NCI-H774 (cell line): ENCODE measurements around the gene KLK1.

Experiments
- DNase-seq: peaks from one replicate; lab custom pipeline; 2025; lab: John Stamatoyannopoulos, UW

KLK1 gene

DNA sequence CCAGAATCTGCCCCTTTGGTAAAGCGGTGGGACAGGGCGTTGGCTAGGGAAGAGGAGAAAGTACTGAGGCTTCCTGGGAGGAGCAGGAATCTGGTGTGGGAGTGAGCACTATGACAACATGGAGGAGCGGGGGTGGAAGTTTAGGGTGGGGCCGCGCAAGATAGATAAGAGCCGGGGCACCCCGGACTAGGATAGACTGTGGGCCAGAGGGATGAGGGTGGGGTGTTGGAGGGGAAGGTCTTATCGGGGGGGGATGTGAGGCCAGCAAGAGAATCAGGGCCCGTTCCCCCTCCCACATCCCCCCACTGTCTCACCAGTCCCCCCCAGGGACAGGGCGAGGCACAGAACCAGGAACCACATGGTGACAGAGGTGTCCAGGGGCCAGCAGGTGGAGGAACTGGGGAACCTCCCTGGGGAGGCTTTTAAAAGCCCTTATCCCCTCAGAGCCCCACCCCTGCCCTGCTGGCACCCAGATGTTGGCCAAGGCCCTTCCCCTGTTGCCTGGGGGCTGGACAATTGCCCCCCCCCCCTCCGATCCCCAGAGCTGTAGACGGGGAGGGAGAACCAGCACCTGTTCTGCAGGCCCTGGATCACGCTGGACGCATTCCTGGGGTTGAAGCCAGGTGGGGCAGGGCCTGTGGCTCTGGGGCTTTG lies at the start of gene KLK1:
Gene KLK1 (minus strand): TSS at position 399 of the 654 bp plus-strand sequence. CDS start 39 bp downstream, at position 360.
- DNase-seq: no peak

DNA sequence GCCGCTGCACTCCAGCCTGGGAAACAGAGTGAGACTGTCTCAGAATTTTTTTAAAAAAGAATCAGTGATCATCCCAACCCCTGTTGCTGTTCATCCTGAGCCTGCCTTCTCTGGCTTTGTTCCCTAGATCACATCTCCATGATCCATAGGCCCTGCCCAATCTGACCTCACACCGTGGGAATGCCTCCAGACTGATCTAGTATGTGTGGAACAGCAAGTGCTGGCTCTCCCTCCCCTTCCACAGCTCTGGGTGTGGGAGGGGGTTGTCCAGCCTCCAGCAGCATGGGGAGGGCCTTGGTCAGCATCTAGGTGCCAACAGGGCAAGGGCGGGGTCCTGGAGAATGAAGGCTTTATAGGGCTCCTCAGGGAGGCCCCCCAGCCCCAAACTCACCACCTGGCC lies 49.5 kb upstream of the KLK1 start, which contains the start of gene KLK2:
Gene KLK2 (plus strand): TSS at position 384 of the 400 bp plus-strand sequence. CDS start 35 bp downstream, outside the sequence.
- DNase-seq: no peak

DNA sequence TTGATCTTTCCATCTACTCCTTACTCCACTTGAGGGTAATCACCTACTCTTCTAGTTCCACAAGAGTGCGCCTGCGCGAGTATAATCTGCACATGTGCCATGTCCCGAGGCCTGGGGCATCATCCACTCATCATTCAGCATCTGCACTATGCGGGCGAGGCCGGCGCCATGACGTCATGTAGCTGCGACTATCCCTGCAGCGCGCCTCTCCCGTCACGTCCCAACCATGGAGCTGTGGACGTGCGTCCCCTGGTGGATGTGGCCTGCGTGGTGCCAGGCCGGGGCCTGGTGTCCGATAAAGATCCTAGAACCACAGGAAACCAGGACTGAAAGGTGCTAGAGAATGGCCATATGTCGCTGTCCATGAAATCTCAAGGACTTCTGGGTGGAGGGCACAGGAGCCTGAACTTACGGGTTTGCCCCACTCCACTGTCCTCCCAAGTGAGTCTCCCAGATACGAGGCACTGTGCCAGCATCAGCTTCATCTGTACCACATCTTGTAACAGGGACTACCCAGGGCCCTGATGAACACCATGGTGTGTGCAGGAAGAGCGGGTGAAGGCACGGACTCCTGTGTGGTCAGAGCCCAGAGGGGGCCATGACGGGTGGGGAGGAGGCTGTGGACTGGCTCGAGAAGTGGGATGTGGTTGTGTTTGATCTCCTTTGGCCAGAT lies 47.0 kb upstream of the KLK1 start:
- peak; percentile 11 for DNase-seq

DNA sequence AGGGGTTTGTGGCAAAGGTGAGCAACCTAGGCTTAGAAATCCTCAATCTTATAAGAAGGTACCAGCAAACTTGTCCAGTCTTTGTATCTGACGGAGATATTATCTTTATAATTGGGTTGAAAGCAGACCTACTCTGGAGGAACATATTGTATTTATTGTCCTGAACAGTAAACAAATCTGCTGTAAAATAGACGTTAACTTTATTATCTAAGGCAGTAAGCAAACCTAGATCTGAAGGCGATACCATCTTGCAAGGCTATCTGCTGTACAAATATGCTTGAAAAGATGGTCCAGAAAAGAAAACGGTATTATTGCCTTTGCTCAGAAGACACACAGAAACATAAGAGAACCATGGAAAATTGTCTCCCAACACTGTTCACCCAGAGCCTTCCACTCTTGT lies 45.9 kb upstream of the KLK1 start:
- no peak for DNase-seq

DNA sequence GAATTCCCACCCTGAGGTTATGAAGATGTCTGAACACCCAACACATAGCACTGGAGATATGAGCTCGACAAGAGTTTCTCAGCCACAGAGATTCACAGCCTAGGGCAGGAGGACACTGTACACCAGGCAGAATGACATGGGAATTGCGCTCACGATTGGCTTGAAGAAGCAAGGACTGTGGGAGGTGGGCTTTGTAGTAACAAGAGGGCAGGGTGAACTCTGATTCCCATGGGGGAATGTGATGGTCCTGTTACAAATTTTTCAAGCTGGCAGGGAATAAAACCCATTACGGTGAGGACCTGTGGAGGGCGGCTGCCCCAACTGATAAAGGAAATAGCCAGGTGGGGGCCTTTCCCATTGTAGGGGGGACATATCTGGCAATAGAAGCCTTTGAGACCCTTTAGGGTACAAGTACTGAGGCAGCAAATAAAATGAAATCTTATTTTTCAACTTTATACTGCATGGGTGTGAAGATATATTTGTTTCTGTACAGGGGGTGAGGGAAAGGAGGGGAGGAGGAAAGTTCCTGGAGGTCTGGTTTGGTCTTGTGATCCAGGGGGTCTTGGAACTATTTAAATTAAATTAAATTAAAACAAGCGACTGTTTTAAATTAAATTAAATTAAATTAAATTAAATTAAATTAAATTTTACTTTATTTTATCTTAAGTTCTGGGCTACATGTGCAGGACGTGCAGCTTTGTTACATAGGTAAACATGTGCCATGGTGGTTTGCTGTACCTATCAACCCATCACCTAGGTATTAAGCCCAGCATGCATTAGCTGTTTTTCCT lies 38.1 kb upstream of the KLK1 start:
- DNase-seq: no peak

DNA sequence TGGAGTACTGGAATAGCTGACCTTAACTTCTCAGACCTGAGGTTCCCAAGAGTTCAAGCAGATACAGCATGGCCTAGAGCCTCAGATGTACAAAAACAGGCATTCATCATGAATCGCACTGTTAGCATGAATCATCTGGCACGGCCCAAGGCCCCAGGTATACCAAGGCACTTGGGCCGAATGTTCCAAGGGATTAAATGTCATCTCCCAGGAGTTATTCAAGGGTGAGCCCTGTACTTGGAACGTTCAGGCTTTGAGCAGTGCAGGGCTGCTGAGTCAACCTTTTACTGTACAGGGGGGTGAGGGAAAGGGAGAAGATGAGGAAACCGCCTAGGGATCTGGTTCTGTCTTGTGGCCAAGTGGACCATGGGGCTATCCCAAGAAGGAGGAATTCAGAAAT lies 37.4 kb upstream of the KLK1 start:
- DNase-seq: no peak

DNA sequence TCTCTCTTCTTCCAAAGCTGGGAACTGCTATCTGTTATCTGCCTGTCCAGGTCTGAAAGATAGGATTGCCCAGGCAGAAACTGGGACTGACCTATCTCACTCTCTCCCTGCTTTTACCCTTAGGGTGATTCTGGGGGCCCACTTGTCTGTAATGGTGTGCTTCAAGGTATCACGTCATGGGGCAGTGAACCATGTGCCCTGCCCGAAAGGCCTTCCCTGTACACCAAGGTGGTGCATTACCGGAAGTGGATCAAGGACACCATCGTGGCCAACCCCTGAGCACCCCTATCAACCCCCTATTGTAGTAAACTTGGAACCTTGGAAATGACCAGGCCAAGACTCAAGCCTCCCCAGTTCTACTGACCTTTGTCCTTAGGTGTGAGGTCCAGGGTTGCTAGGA lies 36.3 kb upstream of the KLK1 start:
- DNase-seq: no peak

DNA sequence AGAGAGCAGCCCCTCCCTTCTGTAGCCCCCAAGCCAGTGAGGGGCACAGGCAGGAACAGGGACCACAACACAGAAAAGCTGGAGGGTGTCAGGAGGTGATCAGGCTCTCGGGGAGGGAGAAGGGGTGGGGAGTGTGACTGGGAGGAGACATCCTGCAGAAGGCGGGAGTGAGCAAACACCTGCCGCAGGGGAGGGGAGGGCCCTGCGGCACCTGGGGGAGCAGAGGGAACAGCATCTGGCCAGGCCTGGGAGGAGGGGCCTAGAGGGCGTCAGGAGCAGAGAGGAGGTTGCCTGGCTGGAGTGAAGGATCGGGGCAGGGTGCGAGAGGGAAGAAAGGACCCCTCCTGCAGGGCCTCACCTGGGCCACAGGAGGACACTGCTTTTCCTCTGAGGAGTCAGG lies 35.3 kb upstream of the KLK1 start:
- DNase-seq: peak; percentile 77

DNA sequence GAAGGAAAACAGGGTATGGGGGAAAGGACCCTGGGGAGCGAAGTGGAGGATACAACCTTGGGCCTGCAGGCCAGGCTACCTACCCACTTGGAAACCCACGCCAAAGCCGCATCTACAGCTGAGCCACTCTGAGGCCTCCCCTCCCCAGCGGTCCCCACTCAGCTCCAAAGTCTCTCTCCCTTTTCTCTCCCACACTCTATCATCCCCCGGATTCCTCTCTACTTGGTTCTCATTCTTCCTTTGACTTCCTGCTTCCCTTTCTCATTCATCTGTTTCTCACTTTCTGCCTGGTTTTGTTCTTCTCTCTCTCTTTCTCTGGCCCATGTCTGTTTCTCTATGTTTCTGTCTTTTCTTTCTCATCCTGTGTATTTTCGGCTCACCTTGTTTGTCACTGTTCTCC lies 33.8 kb upstream of the KLK1 start:
- no peak for DNase-seq

DNA sequence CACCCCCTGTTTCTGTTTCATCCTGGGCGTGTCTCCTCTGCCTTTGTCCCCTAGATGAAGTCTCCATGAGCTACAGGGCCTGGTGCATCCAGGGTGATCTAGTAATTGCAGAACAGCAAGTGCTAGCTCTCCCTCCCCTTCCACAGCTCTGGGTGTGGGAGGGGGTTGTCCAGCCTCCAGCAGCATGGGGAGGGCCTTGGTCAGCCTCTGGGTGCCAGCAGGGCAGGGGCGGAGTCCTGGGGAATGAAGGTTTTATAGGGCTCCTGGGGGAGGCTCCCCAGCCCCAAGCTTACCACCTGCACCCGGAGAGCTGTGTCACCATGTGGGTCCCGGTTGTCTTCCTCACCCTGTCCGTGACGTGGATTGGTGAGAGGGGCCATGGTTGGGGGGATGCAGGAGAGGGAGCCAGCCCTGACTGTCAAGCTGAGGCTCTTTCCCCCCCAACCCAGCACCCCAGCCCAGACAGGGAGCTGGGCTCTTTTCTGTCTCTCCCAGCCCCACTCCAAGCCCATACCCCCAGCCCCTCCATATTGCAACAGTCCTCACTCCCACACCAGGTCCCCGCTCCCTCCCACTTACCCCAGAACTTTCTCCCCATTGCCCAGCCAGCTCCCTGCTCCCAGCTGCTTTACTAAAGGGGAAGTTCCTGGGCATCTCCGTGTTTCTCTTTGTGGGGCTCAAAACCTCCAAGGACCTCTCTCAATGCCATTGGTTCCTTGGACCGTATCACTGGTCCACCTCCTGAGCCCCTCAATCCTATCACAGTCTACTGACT lies 31.2 kb upstream of the KLK1 start, which contains the start of gene KLK3:
Gene KLK3 (plus strand): TSS at position 280 of the 775 bp plus-strand sequence. CDS start 41 bp downstream, at position 321.
- DNase-seq: no peak

DNA sequence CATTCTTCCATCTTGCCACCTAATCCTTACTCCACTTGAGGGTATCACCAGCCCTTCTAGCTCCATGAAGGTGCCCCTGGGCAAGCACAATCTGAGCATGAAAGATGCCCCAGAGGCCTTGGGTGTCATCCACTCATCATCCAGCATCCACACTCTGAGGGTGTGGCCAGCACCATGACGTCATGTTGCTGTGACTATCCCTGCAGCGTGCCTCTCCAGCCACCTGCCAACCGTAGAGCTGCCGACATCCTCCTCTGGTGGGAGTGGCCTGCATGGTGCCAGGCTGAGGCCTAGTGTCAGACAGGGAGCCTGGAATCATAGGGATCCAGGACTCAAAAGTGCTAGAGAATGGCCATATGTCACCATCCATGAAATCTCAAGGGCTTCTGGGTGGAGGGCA lies 28.0 kb upstream of the KLK1 start:
- peak; percentile 2 for DNase-seq

DNA sequence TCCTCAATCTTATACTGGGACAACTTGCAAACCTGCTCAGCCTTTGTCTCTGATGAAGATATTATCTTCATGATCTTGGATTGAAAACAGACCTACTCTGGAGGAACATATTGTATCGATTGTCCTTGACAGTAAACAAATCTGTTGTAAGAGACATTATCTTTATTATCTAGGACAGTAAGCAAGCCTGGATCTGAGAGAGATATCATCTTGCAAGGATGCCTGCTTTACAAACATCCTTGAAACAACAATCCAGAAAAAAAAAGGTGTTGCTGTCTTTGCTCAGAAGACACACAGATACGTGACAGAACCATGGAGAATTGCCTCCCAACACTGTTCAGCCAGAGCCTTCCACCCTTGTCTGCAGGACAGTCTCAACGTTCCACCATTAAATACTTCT lies 27.2 kb upstream of the KLK1 start:
- DNase-seq: no peak

DNA sequence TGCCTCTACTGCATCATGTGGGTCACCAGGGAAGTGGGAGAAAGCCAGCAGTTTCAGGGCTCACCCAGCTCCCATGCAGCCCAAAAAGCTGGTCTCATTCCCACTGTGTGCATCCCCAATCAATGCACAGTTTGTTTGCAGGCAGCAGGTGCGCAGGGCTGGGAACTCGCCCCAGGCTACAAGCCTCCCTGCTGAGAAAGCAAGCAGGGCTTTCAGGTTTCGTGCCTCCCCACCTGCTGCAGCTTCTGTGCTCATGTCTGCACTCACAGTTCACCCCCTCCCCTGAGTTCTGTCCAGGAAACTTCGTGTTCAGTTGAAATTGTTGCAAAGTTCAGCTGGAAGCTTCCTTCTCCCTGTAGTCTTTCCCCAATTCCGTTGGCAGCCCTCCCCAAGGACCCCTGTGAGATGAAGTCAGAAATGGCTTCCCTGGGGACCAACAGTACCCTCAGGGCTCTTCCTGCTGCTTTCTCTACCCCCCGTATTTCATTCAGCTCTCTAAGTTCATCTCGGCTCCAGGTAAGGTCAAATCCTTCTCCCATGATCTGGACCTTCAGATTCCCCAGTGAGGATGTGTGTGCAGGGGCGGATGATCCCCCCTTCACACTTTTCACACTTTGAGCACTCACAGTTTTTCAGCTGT lies 20.8 kb upstream of the KLK1 start:
- peak; percentile 68 for DNase-seq

DNA sequence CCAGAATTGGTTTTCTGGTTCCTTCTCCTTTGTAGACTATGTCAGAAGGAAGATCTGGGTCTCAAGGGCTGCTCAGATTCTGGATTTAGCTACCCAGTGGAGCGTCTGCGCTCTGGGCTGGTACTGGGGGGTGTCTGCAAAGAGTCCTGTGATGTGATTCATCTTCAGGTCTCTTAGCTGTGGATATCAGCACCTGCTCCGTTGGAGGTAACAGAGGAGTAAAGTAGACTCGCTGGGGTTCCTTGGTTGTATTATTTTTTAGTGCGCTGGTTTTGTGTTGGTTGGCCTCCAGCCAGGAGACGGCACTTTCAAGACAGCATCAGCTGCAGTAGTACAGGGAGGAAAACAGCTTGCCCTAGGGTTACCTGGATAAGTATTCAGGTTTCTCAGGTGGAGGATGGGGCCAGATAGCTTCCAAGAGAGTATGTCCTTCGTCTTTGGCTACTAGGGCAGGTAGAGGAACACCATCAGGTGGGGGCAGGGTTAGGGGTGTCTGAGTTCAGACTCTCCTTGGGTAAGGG lies 20.2 kb upstream of the KLK1 start:
- DNase-seq: no peak

DNA sequence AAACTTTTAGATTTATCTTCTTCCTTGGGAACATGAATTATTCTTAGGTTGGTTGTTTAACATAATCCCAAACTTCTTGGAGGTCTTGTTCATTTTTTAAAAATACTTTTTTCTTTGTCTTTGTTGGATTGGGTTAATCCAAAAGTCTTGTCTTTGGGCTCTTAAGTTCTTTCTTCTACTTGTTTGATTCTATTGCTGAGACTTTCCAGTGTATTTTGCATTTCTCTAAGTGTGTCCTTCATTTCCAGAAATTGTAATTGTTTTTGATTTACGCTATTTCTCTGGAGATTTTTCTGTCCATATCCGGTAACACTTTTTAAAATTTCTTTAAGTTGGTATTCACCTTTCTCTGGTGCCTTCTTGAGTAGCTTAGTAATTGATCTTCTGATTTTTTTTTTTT lies 19.6 kb upstream of the KLK1 start:
- DNase-seq: no peak

DNA sequence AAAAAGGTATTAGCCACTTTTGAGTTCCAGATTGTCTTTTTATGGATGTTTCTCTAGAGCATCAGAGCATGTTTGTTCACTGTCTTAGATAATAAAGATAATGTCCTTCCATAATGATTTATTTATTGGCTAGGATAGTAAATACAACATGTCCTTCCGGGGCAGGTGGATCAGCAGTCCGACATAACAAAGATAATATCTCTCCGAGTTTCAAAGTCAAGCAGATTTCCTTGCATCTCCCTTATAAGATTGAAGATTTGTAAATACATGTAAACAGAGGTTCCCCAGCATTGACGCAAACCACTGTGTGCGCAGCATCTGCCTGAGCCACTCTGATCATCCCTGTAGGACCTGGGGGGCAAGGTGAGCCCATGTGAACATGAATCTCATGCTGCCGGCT lies 18.5 kb upstream of the KLK1 start:
- DNase-seq: no peak

DNA sequence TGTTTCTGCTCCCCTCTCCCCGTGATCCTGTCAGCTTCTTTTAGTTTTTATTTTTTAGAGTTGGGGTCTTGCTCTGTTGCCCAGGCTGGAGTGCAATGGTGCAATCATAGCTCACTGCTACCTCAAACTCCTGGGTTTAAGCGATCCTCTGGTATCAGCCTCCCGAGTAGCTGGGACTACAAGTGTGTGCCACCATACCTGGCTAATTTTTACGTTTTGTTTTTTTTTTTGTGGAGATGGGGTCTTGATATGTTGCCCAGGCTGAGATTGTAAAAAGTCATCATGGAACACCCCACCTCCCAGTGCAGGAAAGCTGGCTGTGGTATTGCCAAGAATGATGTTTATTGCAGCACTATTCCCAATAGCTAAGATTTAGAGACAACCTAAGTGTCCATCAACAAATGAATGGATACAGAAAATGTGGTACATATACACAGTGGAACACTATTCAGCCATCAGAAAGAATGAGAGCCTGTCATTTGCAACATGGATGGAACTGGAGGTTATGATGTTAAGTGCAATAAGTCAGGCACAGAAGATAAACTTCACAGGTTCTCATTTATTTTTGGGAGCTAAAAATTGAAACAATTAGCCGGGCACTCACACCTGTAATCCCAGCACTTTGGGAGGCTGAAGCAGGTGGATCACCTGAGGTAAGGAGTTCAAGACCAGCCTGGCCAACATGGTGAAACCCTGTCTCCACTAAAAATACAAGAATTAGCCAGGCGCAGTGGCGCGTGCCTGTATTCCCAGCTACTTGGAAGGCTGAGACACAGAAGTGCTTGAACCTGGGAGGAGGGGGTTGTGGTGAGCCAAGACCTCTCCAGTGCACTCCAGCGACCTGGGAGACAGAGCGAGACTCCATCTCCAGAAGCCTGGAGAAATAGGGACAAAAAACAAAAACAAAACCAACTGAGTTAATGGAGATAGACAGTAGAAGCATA lies 16.4 kb upstream of the KLK1 start:
- no peak for DNase-seq

DNA sequence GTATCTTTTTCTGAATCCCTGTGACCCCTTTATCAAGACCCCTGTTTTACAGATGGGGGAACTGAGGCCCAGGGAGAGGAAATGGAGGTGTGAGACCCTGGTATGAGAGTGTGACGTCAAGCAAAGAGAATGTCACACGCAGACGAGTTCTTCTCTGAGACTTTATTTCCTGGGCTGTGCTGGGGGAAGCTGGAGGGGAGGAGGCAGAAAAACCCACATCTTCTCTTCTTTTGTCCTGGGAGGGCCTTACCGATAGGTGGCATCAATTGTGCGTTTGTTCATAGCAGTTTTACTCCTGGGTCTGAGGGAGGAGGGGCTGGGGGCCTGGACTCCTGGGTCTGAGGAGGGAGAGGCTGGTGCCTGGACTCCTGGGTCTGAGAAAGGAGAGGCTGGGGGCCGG lies 14.7 kb upstream of the KLK1 start:
- no peak for DNase-seq

DNA sequence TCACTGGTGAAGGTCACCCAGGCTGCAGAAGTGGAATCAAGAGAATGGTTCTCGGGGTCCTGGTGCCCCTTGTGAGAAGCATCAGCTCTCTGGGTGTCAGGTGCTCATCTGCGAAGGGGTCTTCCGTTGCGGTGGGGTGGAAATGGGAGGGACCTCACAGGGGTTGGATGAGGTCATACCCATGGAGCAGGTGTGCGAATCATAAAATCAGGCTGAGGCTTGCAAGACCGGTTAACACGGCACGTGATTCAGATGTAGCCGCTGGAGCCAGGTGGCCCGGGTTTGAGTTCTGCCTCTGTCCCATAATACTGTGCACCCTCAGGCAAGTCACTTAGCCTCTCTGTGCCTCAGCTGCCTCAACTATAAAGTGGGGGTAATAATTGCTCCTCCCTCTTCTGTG lies 13.7 kb upstream of the KLK1 start:
- DNase-seq: peak; percentile 28

DNA sequence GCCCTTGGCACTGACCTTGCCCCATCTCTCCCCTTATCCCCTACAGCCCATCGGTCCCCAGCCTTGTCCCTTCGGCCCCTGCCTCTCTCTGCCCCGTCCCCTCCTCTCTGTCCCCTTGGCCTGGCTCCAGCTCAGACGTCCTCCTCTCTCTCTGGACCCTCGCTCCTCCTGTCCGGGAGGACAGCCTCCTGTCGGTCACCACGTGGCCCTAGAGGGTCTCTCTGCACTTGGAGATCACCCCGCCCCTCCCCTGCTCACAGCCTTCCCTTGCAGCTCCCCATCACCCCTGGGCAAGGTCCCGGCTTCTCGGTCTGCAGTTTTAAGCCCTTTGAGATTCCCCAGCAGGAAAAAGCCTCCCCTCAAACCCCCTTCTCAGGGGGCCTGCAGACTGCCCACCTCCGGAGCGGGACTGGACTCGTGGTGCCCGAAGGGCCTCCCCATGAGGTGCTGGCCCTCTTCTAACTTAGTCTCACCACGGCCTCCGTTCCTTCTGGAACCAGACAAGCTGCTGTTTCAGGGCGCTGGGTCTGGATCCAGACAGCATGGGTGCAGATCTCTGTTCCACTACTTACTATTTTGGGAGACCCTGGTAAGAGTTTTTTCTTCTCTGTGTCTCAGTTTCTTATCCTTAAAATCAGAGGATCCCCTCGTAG lies 13.1 kb upstream of the KLK1 start:
- no peak for DNase-seq
